ENCODE results near the gene IFNA6. TPM values are rescaled to one million over a fixed set of nuclear protein-coding genes. Genes with fewer than 3 reads are reported as not detected.

Gene IFNA6
- total and polyA plus RNA-seq, 2 of the 4 experiments (the other 2 are of a cell fraction): not detected

GRCh38 chr9:21331676-21332402 is 18.8 kb downstream of the IFNA6 start:
- dilution Hi-C loops (cut with HindIII; ENCODE audit: low sequenced_read_pairs, unreplicated experiment): no loop called here
- POLR2A ChIA-PET (ENCODE audit: unreplicated experiment): no interaction called here
- Histone ChIP-seq H3K4me1 (ENCODE audit: control insufficient read depth, insufficient read depth, low read length) (peaks cover 7% of the 10 kb centered on the region), H4K8ac (ENCODE audit: low read depth in 2 of 2, low read length in 2 of 2) (no peak overlapping the region), H3K4me2 (ENCODE audit: low read depth, low read length) (peak overlapping the region; percentile 81), H2BK15ac (ENCODE audit: low read depth, low read length) (no peak overlapping the region), H3K56ac (ENCODE audit: extremely low read depth, insufficient read depth, low read length) (no peak overlapping the region), H4K91ac (ENCODE audit: insufficient read depth, low read depth, low read length) (no peak overlapping the region), H3K18ac (ENCODE audit: low read depth, low read length) (no peak overlapping the region), H2AFZ (replicated peaks; ENCODE audit: low read length, poor library complexity) (no peak overlapping the region), H2AK5ac (ENCODE audit: low read depth, low read length) (no peak overlapping the region), H3K9me1 (ENCODE audit: insufficient read depth, low read length) (peaks cover 7% of the 10 kb centered on the region), H2BK5ac (ENCODE audit: low read depth, low read length, poor library complexity, severe bottlenecking) (no peak overlapping the region), H4K5ac (ENCODE audit: low read depth, low read length) (no peak overlapping the region), H2BK120ac (ENCODE audit: low read depth, low read length) (no peak overlapping the region), H3K23ac (ENCODE audit: low read depth, low read length) (peak overlapping the region; percentile 79; the same call in 1 of the 2 replicates), H3K4me3 (ENCODE audit: insufficient read depth, low read depth, low read length) (no peak overlapping the region), H3K79me1 (ENCODE audit: low read depth in 1 of 2, low read length in 2 of 2) (peaks cover 0 to 38% of the 10 kb centered on the region in 2 experiments; a peak in 2 of 4 replicates), H2BK20ac (ENCODE audit: low read depth, low read length) (no peak overlapping the region), H3K27ac (ENCODE audit: insufficient read depth, low read length) (no peak overlapping the region), H3K36me3 (ENCODE audit: control insufficient read depth, insufficient read depth, low read length) (peaks cover 11% of the 10 kb centered on the region), H3K27me3 (ENCODE audit: control insufficient read depth, insufficient read depth, low read length) (no peaks in the 10 kb centered on the region), H3K9ac (ENCODE audit: low read depth, low read length) (0 out of 2 replicates have a peak overlapping the region, but pooled peaks have one; percentile 16), H3K14ac (replicated peaks; ENCODE audit: low read depth, low read length) (no peak overlapping the region), H4K20me1 (ENCODE audit: insufficient read depth, low read length) (peaks cover 45% of the 10 kb centered on the region), H3K4ac (ENCODE audit: low read depth, low read length) (no peak overlapping the region), H3K9me3 (ENCODE audit: control insufficient read depth, insufficient read depth, low read length) (no peaks in the 10 kb centered on the region), H2AK9ac (replicated peaks; ENCODE audit: low read depth, low read length, poor library complexity) (no peak overlapping the region)
- TF ChIP-seq MXI1 (IDR thresholded peaks at IDR 0.05; ENCODE audit: borderline replicate concordance, low read depth, low read length) (no peak), SMC3 (IDR thresholded peaks at IDR 0.05; ENCODE audit: low read depth, low read length) (no peak), MAFK (IDR thresholded peaks at IDR 0.05; ENCODE audit: low read depth, low read length) (no peak), FOS (IDR thresholded peaks at IDR 0.05; ENCODE audit: low read depth, low read length) (no peak), POLR2A (IDR thresholded peaks at IDR 0.05; ENCODE audit: low read depth, low read length) (no peak), ELK1 (IDR thresholded peaks at IDR 0.05; ENCODE audit: borderline replicate concordance, low read depth, low read length) (no peak), RCOR1 (IDR thresholded peaks at IDR 0.05; ENCODE audit: insufficient replicate concordance, low read length) (no peak), BHLHE40 (IDR thresholded peaks at IDR 0.05; ENCODE audit: low read depth, low read length) (no peak), CHD1 (IDR thresholded peaks at IDR 0.05; ENCODE audit: low read depth, low read length) (no peak), CTCF (conservative IDR thresholded peaks at IDR 0.05; ENCODE audit: low read depth, low read length) (no peak), RAD21 (IDR thresholded peaks at IDR 0.05; ENCODE audit: low read length) (no peak), RFX5 (IDR thresholded peaks at IDR 0.05; ENCODE audit: low read depth, low read length) (no peak), MAZ (IDR thresholded peaks at IDR 0.05; ENCODE audit: borderline replicate concordance, low read depth, low read length) (no peak)
- TF ChIP-seq, protein P1, sequence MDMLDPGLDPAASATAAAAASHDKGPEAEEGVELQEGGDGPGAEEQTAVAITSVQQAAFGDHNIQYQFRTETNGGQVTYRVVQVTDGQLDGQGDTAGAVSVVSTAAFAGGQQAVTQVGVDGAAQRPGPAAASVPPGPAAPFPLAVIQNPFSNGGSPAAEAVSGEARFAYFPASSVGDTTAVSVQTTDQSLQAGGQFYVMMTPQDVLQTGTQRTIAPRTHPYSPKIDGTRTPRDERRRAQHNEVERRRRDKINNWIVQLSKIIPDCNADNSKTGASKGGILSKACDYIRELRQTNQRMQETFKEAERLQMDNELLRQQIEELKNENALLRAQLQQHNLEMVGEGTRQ (IDR thresholded peaks at IDR 0.05; ENCODE audit: low read depth, low read length): no peak
- CTCF ChIA-PET: interaction anchor here (0.5 kb wide), 1 partner anchor 172 kb away, joined by 3 read pairs; no protein-coding TSS in a partner anchor
- no TSS peak for BruUV-seq (replicated peaks)
- ATAC-seq (ENCODE audit: low read depth) (no peak), DNase-seq (peak; percentile 34)
- in situ Hi-C loops (cut with MboI; ENCODE audit: low sequenced_read_pairs): loop anchor here (25.0 kb wide), 2 partner anchors 330 to 680 kb away; partner anchors contain the start of gene CDKN2B
- WGBS, 2 experiments (ENCODE audit: extremely low coverage in 2 of 2, insufficient read length in 1 of 2): no CpG with 5 or more reads among the region's 5 CpGs
- intact Hi-C loops (cut with micrococcal nuclease): loop anchor here (10.0 kb wide), 1 partner anchor 223 kb away; no protein-coding TSS in a partner anchor

Measured in IMR-90 (cell line).